Measurements from ENCODE around the gene MTG1.

The MTG1 gene

GRCh38 chr10:133455611-133456031 lies 61.7 kb downstream of the MTG1 start:
- H3K4me3 ChIP-seq (ENCODE audit: low read depth, low read length), result no peak overlapping the region
- TF ChIP-seq, protein P1, sequence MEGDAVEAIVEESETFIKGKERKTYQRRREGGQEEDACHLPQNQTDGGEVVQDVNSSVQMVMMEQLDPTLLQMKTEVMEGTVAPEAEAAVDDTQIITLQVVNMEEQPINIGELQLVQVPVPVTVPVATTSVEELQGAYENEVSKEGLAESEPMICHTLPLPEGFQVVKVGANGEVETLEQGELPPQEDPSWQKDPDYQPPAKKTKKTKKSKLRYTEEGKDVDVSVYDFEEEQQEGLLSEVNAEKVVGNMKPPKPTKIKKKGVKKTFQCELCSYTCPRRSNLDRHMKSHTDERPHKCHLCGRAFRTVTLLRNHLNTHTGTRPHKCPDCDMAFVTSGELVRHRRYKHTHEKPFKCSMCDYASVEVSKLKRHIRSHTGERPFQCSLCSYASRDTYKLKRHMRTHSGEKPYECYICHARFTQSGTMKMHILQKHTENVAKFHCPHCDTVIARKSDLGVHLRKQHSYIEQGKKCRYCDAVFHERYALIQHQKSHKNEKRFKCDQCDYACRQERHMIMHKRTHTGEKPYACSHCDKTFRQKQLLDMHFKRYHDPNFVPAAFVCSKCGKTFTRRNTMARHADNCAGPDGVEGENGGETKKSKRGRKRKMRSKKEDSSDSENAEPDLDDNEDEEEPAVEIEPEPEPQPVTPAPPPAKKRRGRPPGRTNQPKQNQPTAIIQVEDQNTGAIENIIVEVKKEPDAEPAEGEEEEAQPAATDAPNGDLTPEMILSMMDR (IDR thresholded peaks at IDR 0.05; ENCODE audit: low read depth, low read length), result no peak
- no peak for DNase-seq (ENCODE audit: low read depth, low spot score)
- in situ Hi-C loops (cut with HindIII; ENCODE audit: low sequenced_read_pairs), result no loop called here

- in situ Hi-C loops (cut with HindIII; ENCODE audit: low sequenced_read_pairs), result no loop called here
- no peak for DNase-seq (ENCODE audit: low read depth, low spot score)
- TF ChIP-seq, protein P1 (IDR thresholded peaks at IDR 0.05; ENCODE audit: low read depth, low read length), result no peak
- no peak overlapping the region for H3K4me3 ChIP-seq (ENCODE audit: low read depth, low read length)
Measured at GRCh38 chr10:133456041-133456951, 62.3 kb downstream of the MTG1 start.

GRCh38 chr10:133457100-133457841 lies 63.3 kb downstream of the MTG1 start:
- H3K4me3 ChIP-seq (ENCODE audit: low read depth, low read length), result no peak overlapping the region
- TF ChIP-seq, protein P1 (IDR thresholded peaks at IDR 0.05; ENCODE audit: low read depth, low read length), result no peak
- in situ Hi-C loops (cut with HindIII; ENCODE audit: low sequenced_read_pairs), result no loop called here
- DNase-seq (ENCODE audit: low read depth, low spot score), result no peak

DNA sequence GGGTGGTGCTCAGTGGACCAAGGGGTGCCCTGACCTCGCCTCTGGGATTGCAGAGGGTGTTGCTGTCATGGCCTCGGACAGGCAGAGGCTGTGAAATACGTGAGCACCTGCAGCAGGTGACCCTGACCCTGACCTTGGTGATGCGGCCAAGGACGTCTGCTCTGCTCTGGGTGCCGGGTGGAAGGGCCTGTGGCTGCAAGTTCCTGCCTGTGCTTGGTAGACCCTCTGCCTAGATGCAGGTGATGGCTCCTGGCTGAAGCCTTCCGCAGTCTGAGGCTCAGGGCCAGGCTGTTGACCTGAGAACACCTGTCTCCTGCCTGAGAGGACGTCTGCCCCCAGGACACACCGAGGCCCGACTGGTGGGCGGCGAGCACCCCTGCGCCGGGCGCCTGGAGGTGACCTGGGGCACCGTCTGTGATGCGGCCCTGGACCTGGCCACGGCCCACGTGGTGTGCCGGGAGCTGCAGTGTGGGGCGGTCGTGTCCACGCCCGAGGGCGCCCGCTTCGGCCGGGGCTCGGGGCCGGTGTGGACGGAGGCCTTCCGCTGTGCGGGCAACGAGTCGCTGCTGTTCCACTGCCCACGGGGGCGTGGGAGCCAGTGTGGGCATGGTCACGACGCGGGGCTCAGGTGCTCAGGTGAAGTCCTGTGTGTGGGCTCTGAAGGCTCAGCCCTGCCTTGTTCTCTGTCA lies 64.2 kb downstream of the MTG1 start:
- TF ChIP-seq, protein P1 (IDR thresholded peaks at IDR 0.05; ENCODE audit: low read depth, low read length), result no peak
- no peak for DNase-seq (ENCODE audit: low read depth, low spot score)
- no peak overlapping the region for H3K4me3 ChIP-seq (ENCODE audit: low read depth, low read length)
- in situ Hi-C loops (cut with HindIII; ENCODE audit: low sequenced_read_pairs), result no loop called here

GRCh38 chr10:133458710-133459453 lies 64.9 kb downstream of the MTG1 start:
- H3K4me3 ChIP-seq (ENCODE audit: low read depth, low read length), result no peak overlapping the region
- no peak for DNase-seq (ENCODE audit: low read depth, low spot score)
- TF ChIP-seq, protein P1 (IDR thresholded peaks at IDR 0.05; ENCODE audit: low read depth, low read length), result no peak
- in situ Hi-C loops (cut with HindIII; ENCODE audit: low sequenced_read_pairs), result no loop called here
